SJSA1 (cell line): ENCODE data around the gene SGMS2. TPM values are rescaled to one million over a fixed set of nuclear protein-coding genes. Genes with fewer than 3 reads are reported as not detected.

Experiments
- DNase-seq, 2 experiments: peaks; one replicate each; pipeline ENCODE4 v3.0.0-alpha.2; 2015 to 2020; ENCODE audit warnings: low spot score in 2 of 2, low read depth in 1 of 2
- H3K27ac ChIP-seq: fragments of 250-450 bp; sonication (Bioruptor Pico); 2 replicates; pipeline ENCODE4 v1.5.1; 2020; ENCODE audit warnings: mild to moderate bottlenecking, moderate library complexity
- H3K27me3 ChIP-seq: fragments of 250-450 bp; sonication (Bioruptor Pico); replicated peaks from 2 replicates; pipeline ENCODE4 v1.5.1; 2020; ENCODE audit warnings: mild to moderate bottlenecking, moderate library complexity
- H3K36me3 ChIP-seq: fragments of 250-450 bp; sonication (Bioruptor Pico); 2 replicates; pipeline ENCODE4 v1.5.1; 2020; ENCODE audit warnings: mild to moderate bottlenecking
- H3K4me1 ChIP-seq: fragments of 250-450 bp; sonication (Bioruptor Pico); replicated peaks from 2 replicates; pipeline ENCODE4 v1.6.1; 2021; ENCODE audit warnings: mild to moderate bottlenecking
- H3K4me3 ChIP-seq: fragments of 250-450 bp; sonication (Bioruptor Pico); 2 replicates; pipeline ENCODE4 v1.5.1; 2020; ENCODE audit warnings: mild to moderate bottlenecking
- H3K9me3 ChIP-seq: fragments of 250-450 bp; sonication (Bioruptor Pico); replicated peaks from 2 replicates; pipeline ENCODE4 v1.5.1; 2020; ENCODE audit warnings: mild to moderate bottlenecking
- total RNA-seq: library from RNA; depleted of rRNA; stranded (reverse); fragments of >200 nt; shearing (Covaris generic); gene quantifications from 2 replicates; pipeline ENCODE4 v1.2.3, GENCODE V29; 2014; rRNA removed

The SGMS2 gene
- total RNA-seq, result 37.7 and 39.5 TPM in 2 replicates

DNA sequence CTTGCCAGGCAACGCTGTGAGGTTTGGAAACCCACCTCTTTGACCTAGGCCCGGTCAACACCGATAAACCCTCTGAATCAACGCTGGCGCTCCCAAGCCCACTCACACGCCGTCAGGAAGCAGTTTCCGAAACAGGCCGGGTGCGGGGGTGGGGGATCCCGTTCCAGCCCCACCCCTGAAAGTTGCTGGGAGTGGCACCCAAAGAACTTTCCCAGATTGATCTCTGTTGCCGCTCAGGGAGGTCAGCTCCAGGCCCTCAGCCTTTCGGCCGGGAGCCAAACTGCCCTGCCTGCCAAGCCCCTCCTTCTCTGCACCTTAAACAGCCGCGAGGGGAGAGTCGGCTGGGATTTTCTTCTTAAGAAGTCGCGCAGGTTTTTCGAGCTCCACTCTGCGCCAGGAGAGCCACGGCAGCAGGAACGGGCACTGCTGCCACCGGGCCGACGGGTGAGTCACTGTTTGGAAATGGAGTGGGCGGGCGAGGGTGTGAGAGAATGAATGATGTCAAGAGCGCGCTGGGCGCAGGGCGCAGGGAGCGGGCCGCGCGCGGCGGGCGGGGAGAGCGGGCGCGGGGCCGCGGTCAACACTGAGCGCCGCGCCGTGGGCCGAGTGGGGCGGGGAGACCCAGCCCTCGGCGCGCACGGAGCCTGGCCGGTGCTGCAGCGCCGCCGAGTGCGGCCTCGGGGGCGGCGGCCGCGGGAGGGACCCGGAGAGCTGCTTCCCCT, at the start of gene SGMS2:
TSS of gene SGMS2 (plus strand) at position 583 of the 722 bp plus-strand sequence. CDS start 70,622 bp downstream, outside the sequence.
- peak within 1 kb of the TSS; percentile 90 for H3K4me3 ChIP-seq
- DNase-seq, result peak; percentile 77 to 87
- H3K36me3 ChIP-seq, result peaks cover 2% of the 10 kb centered on the region; the same call in 1 of the 2 replicates
- H3K9me3 ChIP-seq, result no peaks in the 10 kb centered on the region
- peaks cover 17% of the 10 kb centered on the region for H3K4me1 ChIP-seq
- H3K27me3 ChIP-seq, result 0 out of 2 replicates have a peak, but pooled peaks cover 4% of the 10 kb centered on the region
- H3K27ac ChIP-seq, result peak within 1 kb of the TSS; percentile 73

- Histone ChIP-seq H3K27ac (no peak overlapping the region), H3K27me3 (no peaks in the 10 kb centered on the region), H3K36me3 (no peaks in the 10 kb centered on the region), H3K4me3 (no peak overlapping the region), H3K9me3 (no peaks in the 10 kb centered on the region), H3K4me1 (no peaks in the 10 kb centered on the region)
- DNase-seq, result no peak
Observed at GRCh38 chr4:107777890-107778289, 46.8 kb upstream of the SGMS2 start.

DNA sequence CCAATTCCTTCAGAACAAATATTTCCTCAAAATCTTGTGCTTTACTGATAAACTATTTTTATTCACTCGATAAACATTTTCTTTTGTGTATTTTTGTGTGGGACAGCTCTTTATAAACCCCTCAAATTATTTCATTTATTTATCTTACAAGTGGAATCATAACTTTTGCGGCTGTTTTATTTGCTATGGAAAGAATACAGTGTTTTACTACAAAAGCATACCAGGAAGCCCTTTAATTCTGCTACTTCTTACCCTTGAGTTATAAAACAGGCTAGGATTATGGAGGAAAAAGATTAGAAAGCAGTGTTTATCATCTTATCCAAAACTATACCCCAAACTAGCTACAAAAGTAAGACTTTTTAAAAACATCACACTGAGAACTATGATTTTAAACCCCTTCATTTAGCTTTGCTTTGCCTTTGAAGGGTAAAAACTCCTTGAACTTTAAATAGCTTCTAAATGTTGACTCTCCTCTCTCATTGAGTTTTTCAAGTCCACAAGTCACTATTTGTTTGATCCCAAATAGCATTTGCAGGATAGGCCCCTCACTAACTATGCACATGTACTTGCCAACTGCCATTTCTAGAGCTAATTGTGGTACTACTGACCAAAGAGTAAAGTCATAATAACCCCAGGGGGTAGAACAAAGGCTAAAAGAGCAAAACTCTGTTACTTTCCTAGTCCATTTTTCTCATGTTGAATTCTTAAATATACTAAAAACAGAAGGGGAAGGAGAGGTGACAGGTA, 45.8 kb upstream of the SGMS2 start:
- DNase-seq, result no peak
- Histone ChIP-seq H3K36me3 (no peaks in the 10 kb centered on the region), H3K27ac (no peak overlapping the region), H3K27me3 (no peaks in the 10 kb centered on the region), H3K4me3 (no peak overlapping the region), H3K9me3 (no peaks in the 10 kb centered on the region), H3K4me1 (no peaks in the 10 kb centered on the region)

DNA sequence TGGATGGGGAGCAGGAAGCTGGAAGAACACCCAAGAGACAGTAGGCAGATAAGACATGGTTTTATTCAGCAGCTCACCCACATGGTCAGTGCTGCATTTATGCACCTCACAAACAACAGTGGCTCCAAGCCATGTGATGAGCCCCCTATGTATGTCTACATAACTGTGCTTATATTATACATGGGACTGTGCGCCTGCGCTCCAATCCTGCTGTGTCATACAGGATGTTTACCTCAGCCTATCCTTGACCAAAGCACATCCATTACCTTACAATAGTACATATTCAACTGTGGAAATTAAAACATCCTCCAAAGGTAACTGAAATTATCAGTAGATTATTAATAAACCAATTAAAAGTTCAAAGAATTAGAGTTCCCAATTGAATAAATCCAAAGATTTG, 44.1 kb upstream of the SGMS2 start:
- no peaks in the 10 kb centered on the region for H3K9me3 ChIP-seq

DNA sequence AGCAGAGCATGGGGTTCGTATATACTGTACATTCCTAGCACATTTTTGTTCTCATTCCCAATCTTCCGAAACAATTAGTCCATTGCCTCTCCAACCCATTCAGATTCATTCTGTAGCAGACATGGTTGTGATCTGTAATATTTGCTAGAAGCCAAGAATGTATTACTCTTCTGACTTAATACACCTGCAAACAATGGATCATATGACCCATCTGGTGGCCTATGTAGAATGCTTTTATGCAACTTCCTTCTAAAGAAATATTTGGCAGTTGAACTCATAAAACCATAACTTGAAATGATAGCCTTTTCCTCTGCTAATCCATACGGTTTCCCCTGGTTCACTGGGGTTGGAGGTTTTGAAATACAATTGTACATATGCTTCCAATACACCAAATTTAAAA, 32.8 kb upstream of the SGMS2 start:
- no peaks in the 10 kb centered on the region for H3K36me3 ChIP-seq
- no peak overlapping the region for H3K4me3 ChIP-seq
- peaks cover 4% of the 10 kb centered on the region; the same call in 1 of the 2 replicates for H3K27me3 ChIP-seq
- H3K9me3 ChIP-seq, result no peaks in the 10 kb centered on the region; the same call in 1 of the 2 replicates
- H3K27ac ChIP-seq, result no peak overlapping the region
- no peaks in the 10 kb centered on the region for H3K4me1 ChIP-seq
- DNase-seq, result no peak

More for the DNA sequence above, 44.1 kb upstream of the SGMS2 start:
- Histone ChIP-seq H3K4me1 (no peaks in the 10 kb centered on the region), H3K36me3 (no peaks in the 10 kb centered on the region), H3K4me3 (no peak overlapping the region), H3K27me3 (no peaks in the 10 kb centered on the region; the same call in 1 of the 2 replicates), H3K27ac (no peak overlapping the region)
- no peak for DNase-seq

DNA sequence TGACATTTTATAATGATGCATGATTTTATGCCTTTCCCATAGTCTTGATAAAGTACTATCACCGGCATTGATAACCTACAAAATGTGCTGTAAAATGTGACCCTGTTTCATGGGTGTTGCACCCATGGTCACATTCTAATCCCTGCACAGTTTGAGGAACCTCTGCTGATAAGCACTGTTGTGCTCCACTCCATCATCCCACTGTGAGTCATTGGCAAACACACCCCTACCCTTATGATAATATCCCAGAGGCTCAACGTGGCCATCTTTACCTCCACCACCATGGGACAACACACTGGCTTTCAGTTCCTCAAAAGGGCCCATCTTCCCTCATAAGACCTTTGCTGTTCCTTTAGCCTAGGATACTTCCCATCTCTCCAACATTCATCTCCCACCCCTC, 32.0 kb upstream of the SGMS2 start:
- no peaks in the 10 kb centered on the region for H3K36me3 ChIP-seq
- H3K9me3 ChIP-seq, result no peaks in the 10 kb centered on the region; the same call in 1 of the 2 replicates
- no peak for DNase-seq
- peaks cover 4% of the 10 kb centered on the region; the same call in 1 of the 2 replicates for H3K27me3 ChIP-seq
- no peak overlapping the region for H3K27ac ChIP-seq
- no peak overlapping the region for H3K4me3 ChIP-seq
- no peaks in the 10 kb centered on the region for H3K4me1 ChIP-seq

DNA sequence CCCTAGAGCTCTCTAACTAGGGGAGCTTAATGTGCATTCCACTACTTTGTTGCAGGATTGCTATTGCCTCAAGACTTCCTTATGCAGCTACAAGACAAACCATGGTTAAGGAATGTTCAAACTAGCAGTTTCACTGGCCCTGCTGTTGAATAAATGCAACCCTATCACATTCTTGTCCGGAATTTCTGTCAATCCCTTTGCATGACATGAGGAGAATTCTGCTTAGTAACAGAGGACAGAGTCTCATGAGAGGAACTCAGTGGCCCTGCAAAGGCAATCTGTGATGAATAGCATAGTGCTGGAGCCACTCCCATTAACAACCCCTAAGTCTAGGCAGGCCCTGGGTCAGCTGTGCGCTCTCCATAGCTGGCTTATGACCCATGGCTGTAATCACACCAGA, 30.7 kb upstream of the SGMS2 start:
- Histone ChIP-seq H3K27ac (no peak overlapping the region), H3K9me3 (no peaks in the 10 kb centered on the region; the same call in 1 of the 2 replicates), H3K27me3 (peaks cover 4% of the 10 kb centered on the region; the same call in 1 of the 2 replicates), H3K4me1 (no peaks in the 10 kb centered on the region), H3K4me3 (no peak overlapping the region), H3K36me3 (no peaks in the 10 kb centered on the region)
- DNase-seq, result no peak

GRCh38 chr4:107799669-107800450, 24.9 kb upstream of the SGMS2 start:
- H3K9me3 ChIP-seq, result no peaks in the 10 kb centered on the region; the same call in 1 of the 2 replicates
- peaks cover 9% of the 10 kb centered on the region for H3K4me1 ChIP-seq
- H3K36me3 ChIP-seq, result no peaks in the 10 kb centered on the region
- H3K27me3 ChIP-seq, result peaks cover 4% of the 10 kb centered on the region; the same call in 1 of the 2 replicates
- no peak for DNase-seq
- H3K27ac ChIP-seq, result no peak overlapping the region
- no peak overlapping the region for H3K4me3 ChIP-seq

- Histone ChIP-seq H3K4me3 (no peak overlapping the region), H3K36me3 (no peaks in the 10 kb centered on the region), H3K9me3 (no peaks in the 10 kb centered on the region), H3K27ac (no peak overlapping the region), H3K27me3 (peaks cover 8% of the 10 kb centered on the region; the same call in 1 of the 2 replicates), H3K4me1 (peaks cover 9% of the 10 kb centered on the region)
- DNase-seq, result no peak
Observed at GRCh38 chr4:107800706-107801105, 24.0 kb upstream of the SGMS2 start.

DNA sequence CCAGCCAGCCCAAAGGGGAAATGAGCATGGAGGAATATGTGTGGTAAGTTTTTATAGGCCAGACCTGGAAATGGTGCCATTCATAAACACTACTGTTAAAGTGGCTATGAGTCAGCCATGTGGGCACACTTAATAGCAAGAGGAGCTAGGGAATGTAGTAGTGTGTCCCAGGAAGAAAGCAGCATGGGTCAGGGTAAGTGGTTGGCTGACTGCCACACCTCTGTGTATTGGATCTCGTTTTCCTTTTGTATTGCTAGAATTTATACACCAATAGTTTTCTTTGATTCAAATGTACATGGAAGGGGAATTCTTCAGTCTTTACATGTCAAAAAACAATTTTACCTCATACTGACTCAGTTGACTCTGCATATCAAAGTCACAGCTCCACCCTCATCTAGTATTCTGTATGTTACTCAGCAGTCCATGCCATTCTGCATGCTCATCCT, 22.9 kb upstream of the SGMS2 start:
- peak; percentile 50 to 52 for DNase-seq
- Histone ChIP-seq H3K36me3 (no peaks in the 10 kb centered on the region), H3K27ac (no peak overlapping the region), H3K27me3 (peaks cover 4% of the 10 kb centered on the region; the same call in 1 of the 2 replicates), H3K4me3 (no peak overlapping the region), H3K4me1 (peaks cover 9% of the 10 kb centered on the region), H3K9me3 (no peaks in the 10 kb centered on the region)

- peaks cover 4% of the 10 kb centered on the region; the same call in 1 of the 2 replicates for H3K27me3 ChIP-seq
- no peak for DNase-seq
- no peak overlapping the region for H3K27ac ChIP-seq
- H3K4me1 ChIP-seq, result peaks cover 9% of the 10 kb centered on the region
- no peak overlapping the region for H3K4me3 ChIP-seq
- H3K36me3 ChIP-seq, result no peaks in the 10 kb centered on the region
- H3K9me3 ChIP-seq, result no peaks in the 10 kb centered on the region
Observed at GRCh38 chr4:107804956-107805355, 19.8 kb upstream of the SGMS2 start.

GRCh38 chr4:107806196-107806595, 18.5 kb upstream of the SGMS2 start:
- DNase-seq, result peak in 1 of 2 experiments; percentile 30
- H3K4me3 ChIP-seq, result no peak overlapping the region
- H3K9me3 ChIP-seq, result no peaks in the 10 kb centered on the region
- H3K36me3 ChIP-seq, result no peaks in the 10 kb centered on the region
- peaks cover 6% of the 10 kb centered on the region; the same call in 1 of the 2 replicates for H3K27me3 ChIP-seq
- peaks cover 9% of the 10 kb centered on the region for H3K4me1 ChIP-seq
- H3K27ac ChIP-seq, result no peak overlapping the region

GRCh38 chr4:107808572-107808971, 16.2 kb upstream of the SGMS2 start:
- H3K4me1 ChIP-seq, result no peaks in the 10 kb centered on the region; the same call in 1 of the 2 replicates
- no peaks in the 10 kb centered on the region for H3K36me3 ChIP-seq
- no peak for DNase-seq
- H3K27me3 ChIP-seq, result peaks cover 6% of the 10 kb centered on the region; the same call in 1 of the 2 replicates
- H3K4me3 ChIP-seq, result no peak overlapping the region
- no peaks in the 10 kb centered on the region for H3K9me3 ChIP-seq
- H3K27ac ChIP-seq, result no peak overlapping the region
